T-helper 1 cell treated with Interleukin-12 subunit alpha and Interleukin-12 subunit beta and Interleukin-4 antibody, amounts not matched to agents 30 ng/mL and 1 ng/mL, for 36 hours (primary cell): ENCODE results near the gene SLC25A11. TPM values are rescaled to one million over a fixed set of nuclear protein-coding genes. Genes with fewer than 3 reads are reported as not detected.

Source experiments
- intact Hi-C: fragments of 100-400 bp; cut with micrococcal nuclease; formaldehyde crosslinking; loops from one replicate; pipeline ENCODE4 v1.15.1; 2024
- total RNA-seq: library from RNA; stranded (reverse); gene quantifications from 2 replicates; pipeline ENCODE4 v1.2.3, GENCODE V29; 2022

The SLC25A11 gene
- total RNA-seq, result 95.7 and 96.0 TPM in 2 replicates

GRCh38 chr17:4939796-4940554, at the start of gene SLC25A11, which contains the start of gene RNF167:
SLC25A11 (minus strand) TSS chr17:4940046; CDS start chr17:4939910, 136 bp downstream.
RNF167 (plus strand) TSS chr17:4940268; CDS start chr17:4940910, 642 bp downstream.
- intact Hi-C loops, result loop anchor here (1.0 to 5.0 kb wide), 12 partner anchors 8 to 678 kb away; partner anchors contain the start of genes ANKFY1, ARRB2, CAMTA2 and DERL2

DNA sequence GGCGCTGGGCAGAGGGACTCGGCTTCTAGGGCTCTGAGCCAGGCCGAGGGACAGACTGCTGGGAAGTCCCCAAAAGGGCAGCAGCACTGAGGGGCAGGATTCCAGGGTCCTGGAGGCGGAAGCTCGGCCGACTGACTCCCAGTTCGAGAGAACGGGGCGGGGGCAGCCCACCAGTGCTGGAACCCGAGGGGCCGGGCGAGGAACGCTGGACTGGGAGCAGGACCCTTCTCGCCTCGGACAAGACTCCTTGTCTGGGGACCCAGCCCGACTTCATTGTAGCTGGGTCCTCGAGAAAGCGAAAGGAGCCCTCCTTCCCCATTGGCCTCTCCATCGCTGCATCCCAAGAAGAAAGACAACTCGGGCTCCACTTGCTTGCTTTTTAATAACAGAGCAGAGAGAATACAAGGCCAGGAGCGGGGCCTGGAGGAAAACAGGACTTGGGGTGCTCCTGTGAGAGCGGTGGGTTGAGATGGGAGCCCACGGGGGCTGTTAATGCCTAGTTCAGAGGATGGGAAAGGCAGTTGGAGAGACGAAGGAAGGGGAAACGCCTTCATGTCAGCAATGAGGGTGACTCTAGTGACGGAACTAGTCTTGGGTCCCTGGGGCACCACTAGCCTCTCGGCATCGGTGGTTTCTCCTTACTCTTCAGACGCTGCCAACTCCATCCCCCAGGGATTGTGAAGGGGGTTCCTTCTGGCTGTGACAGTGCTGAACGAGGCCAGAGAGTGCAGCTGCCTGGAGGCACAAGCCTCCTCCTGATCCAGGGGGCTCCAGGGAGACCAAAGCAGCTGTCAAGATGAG, 48.1 kb upstream of the SLC25A11 start:
- intact Hi-C loops, result loop anchor here (1.0 to 5.0 kb wide), 6 partner anchors 9 to 124 kb away; partner anchors contain the start of genes INCA1, KIF1C, PFN1 and RNF167

DNA sequence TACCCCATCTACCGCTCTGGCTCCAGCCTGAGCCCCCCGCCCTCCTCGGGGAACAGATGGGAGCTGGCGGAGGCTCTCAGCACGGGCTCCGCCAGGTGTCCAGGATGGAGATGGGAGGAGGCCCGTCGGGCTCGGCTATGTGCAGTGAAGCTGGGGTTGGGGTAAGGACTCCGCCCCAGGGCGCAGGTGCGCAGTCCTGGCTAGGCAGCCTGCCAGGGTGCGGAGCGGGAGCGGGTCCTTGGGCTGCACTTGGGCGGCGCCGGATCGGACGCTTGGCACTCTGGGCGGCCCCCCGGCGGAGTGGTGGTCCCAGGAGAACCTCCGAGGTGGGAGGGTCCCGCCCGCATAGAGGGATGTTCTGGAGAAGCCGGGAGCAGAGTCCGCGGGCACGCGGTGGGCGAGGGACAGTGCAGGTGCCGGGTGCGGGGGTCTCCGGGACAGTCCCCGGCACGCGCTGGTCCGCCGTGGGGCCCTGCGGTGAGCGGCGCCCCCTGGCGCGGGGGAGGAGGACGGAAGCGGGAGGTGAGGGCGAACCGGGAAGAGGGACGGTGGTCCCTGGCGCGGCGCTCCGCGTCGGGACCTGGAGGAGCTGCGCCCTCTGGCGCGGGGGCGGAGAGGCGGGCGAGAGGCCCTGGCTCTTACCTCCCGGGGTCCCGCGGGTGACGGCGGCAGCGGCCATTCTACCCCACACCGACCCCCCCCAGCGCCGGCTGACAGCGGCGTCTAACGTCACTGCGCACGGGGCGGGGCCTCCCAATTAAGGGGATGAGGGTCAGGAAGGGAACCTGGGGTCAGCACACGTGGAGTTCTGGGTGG, 47.3 kb upstream of the SLC25A11 start, which contains the start of gene CAMTA2:
TSS of gene CAMTA2 (minus strand) at position 725 of the 816 bp plus-strand sequence. CDS start 1,453 bp downstream, outside the sequence.
- intact Hi-C loops, result loop anchor here (1.0 to 5.0 kb wide), 6 partner anchors 10 to 125 kb away; partner anchors contain the start of genes INCA1, KIF1C, PFN1 and RNF167

DNA sequence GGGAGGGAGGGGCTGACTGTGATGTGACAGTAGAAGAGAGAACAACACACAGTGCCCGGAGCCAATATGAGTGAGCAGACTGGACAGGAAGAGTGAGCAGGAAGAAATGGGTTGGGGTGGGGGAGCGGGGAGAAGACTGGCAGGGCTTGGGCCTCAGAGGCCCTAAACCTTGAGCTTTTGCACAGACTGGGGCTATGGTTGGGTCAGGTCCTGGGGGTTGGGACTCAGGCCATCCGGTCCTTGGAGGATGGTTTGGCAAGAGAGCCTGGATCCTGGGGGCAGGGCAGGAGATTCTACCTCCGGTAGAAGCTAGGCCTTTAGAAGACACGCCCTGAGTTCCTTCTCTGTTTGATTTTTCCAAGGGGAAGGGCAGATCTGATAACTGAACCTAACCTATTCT, 46.6 kb upstream of the SLC25A11 start:
- intact Hi-C loops, result loop anchor here (2.0 to 5.0 kb wide), 2 partner anchors 78 to 126 kb away; partner anchors contain the start of gene ZNF232

- intact Hi-C loops, result no loop called here
Measured at GRCh38 chr17:4982305-4982704, 42.5 kb upstream of the SLC25A11 start.

- intact Hi-C loops, result loop anchor here (1.0 kb wide), 2 partner anchors 51 to 82 kb away; no protein-coding TSS in a partner anchor
Measured at GRCh38 chr17:4980644-4981216, 40.9 kb upstream of the SLC25A11 start.

- intact Hi-C loops, result no loop called here
Measured at GRCh38 chr17:4978726-4979125, 38.9 kb upstream of the SLC25A11 start.

DNA sequence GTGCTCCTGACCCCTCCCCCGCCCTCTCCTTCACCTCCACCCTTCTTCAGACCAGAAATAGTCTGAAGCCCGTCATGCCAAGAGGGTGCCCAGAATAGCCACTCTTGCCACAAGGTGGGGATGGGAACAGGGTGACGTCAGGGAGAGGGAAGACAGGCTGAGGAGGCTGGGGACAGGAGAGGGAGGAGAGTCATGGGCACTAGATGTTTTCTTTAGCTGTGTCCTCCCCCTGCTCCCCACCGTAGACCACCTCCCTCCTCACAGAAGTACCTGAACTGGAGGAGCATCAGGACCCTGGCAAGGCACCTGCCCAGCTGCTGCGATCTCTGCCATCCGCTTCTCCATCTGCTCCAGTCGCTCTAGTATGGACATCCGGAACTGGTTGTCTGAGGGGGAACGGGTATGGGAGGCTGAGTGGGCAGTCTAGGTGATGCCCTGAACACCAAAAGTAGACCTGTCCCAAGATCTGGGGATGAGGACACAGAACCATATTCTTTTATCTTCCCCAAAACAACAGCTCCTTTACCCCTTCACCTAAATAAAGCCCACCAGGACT, 34.3 kb upstream of the SLC25A11 start:
- intact Hi-C loops, result no loop called here

- intact Hi-C loops, result no loop called here
Measured at GRCh38 chr17:4973256-4974114, 33.6 kb upstream of the SLC25A11 start.

GRCh38 chr17:4972752-4973151, 32.9 kb upstream of the SLC25A11 start:
- intact Hi-C loops, result no loop called here

DNA sequence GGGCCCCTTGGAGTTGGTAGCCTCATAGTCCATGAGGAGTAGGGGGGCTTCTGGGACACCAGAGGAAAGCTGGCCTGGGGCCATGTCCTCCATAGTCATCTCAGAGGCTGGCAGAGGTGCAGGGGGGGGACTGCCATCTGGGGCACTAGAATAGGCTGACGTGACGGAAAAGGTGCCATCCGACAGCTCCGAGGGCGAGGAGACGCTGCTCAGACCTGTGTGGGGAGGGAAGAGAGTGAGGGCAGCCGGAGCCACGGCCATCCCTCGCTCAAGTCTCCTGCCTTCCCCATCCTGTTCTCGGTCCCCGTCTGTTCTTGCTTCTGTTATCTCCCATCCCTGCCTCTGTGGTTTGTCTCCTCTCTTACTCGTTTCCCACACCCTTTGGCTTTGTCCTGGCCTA, 32.5 kb upstream of the SLC25A11 start:
- intact Hi-C loops, result no loop called here

DNA sequence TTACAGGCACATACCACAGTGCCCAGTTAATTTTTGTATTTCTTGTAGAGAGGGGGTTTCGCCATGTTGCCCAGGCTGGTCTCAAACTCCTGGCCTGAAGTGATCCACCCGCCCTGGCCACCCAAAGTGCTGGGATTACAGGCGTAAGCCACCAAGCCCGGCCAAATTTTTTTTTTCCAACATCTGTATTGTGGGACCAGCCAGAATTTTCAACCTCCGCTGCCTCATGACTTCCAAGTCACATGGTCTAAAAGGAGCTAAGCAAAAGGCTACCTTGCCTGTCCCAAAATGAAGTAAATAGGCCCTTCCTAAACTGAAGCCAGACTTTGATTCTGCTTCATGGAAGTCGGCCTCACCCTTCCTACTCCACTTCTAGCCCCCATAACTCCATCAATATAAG, 32.0 kb upstream of the SLC25A11 start:
- intact Hi-C loops, result no loop called here

GRCh38 chr17:4970273-4970672, 30.4 kb upstream of the SLC25A11 start:
- intact Hi-C loops, result no loop called here

- intact Hi-C loops, result no loop called here
Measured at GRCh38 chr17:4969551-4970173, 29.8 kb upstream of the SLC25A11 start.

- intact Hi-C loops, result no loop called here
Measured at GRCh38 chr17:4969047-4969550, 29.3 kb upstream of the SLC25A11 start.

DNA sequence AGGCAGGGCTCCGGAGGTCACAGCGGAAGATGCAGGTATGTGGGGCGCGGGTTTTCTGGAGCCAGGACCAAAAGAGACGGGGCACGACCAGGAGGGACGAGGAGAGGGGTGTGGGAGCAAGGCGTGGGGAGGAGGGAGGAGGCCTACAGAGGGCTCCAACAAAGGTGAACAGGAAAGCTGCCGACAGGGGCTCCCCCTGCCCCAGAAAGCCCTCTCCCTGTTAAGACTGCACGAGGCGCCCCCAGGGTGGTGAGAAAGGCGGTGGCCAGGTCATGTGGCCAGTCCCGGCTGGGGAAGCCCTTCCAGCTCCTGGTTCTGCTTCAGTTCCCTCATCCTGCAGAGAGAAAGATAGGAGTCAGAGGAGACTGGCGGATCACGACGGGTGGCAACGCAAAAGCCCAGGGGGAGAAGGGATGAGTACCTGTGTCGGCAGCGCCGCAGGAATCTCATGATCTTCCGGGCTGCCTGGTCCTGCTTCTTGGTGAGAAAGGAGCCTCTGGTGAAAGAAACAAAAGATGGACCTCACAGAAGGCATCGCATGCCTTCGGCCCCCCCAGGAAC, 28.7 kb upstream of the SLC25A11 start:
- intact Hi-C loops, result no loop called here

DNA sequence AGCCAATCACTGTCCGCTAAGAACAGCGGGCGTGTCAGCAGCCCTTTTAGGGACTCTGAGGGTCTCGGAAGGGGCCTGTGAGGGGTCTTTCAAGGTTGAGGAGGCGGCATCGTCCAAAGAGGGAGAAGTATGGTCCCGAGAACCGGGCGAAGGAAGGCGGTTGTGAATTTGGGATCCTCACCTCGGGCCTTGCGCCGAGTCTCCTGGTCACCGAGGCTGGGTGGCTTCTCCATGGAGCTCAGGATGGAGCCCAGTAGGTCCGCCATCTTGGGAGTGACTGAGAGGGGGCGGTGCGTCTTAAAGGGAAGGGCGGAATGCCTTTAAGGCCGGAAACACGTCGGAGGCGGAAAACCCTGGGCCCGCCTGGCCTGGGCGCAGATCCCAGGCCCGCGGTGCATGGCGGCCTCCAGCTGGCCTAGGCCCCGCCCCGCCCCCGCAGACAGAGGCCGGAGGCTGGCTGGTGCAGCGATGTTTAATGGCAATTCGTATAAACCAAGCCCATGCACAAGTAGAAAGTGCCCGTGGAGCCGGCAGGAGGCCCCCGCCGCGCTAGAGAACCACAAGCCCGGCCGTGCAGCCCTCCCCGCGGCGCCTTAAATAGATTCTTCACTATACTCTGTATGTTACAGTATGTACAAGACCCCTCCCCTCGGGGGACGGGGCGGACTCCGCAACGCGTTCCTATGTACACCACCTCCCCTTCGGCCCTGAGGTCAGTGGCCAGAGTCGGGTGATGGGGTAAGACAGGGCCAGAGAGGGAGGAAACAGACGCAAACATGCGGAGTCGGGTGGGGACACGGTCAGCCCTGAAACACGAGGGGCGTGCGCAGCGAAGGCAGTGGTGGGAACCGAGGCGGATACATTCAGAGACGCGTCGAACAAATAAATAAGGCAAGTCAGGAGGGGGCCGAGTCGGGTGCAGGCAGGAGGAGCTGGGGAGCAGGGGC, 28.0 kb upstream of the SLC25A11 start, which contains the start of gene SPAG7:
TSS of gene SPAG7 (minus strand) at position 279 of the 947 bp plus-strand sequence. CDS start at position 266, 13 bp downstream.
- intact Hi-C loops, result loop anchor here (1.0 kb wide), 11 partner anchors 19 to 825 kb away; partner anchors contain the start of genes ARRB2, CAMTA2, CYB5D2 and DERL2
